H1 (cell line): Measurements from ENCODE around the gene COA5. TPM values are rescaled to one million over a fixed set of nuclear protein-coding genes. Genes with fewer than 3 reads are reported as not detected.

ENCODE experiments used
- ATF2 ChIP-seq: IDR thresholded peaks from 2 replicates; pipeline ENCODE4 v1.6.1; 2012; ENCODE audit warnings: low read length, inconsistent platforms
- CBX5 ChIP-seq: fragments of 300-800, 300-1000 bp; sonication (generic); IDR thresholded peaks from 2 replicates; pipeline ENCODE4 v1.7.1; 2016; ENCODE audit warnings: antibody characterized with exemption, low read length, low read depth
- CEBPB ChIP-seq: IDR thresholded peaks from 2 replicates; pipeline ENCODE4 v1.6.1; 2012; ENCODE audit warnings: low read depth, low read length
- CREB1 ChIP-seq: IDR thresholded peaks from 2 replicates; pipeline ENCODE4 v1.6.1; 2012; ENCODE audit warnings: inconsistent platforms
- CTCF ChIP-seq, 3 experiments: IDR thresholded peaks; 1 replicate in 2 of 3; 2 replicates in 1 of 3; pipeline versions ENCODE4 v1.5.1 to v1.6.1; 2011; ENCODE audit warnings: low read length in 3 of 3, mild to moderate bottlenecking in 3 of 3, inconsistent platforms in 2 of 3, low read depth in 1 of 3, moderate library complexity in 1 of 3; ENCODE audit not compliant: insufficient read depth in 1 of 3; ENCODE audit errors: control extremely low read depth in 1 of 3
- JUND ChIP-seq: IDR thresholded peaks from 2 replicates; pipeline ENCODE4 v1.6.1; 2011; ENCODE audit warnings: mild to moderate bottlenecking, improper control_type of control experiment, low read length
- polyA plus RNA-seq, 7 experiments: library from polyadenylated mRNA; depleted of rRNA in 3 of 7; stranded (reverse) in 5 of 7; unstranded in 2 of 7; fragments of >200 nt in 5 of 7; fragments of 200-250 nt in 2 of 7; gene quantifications; 1 replicate in 5 of 7; 2 replicates in 1 of 7; 4 replicates in 1 of 7; pipeline versions ENCODE4 v1.2.1 to v1.2.3, GENCODE V29; 2011 to 2013; ENCODE audit warnings: missing spikeins in 2 of 7, mixed read lengths in 2 of 7
- total RNA-seq: library from RNA; stranded (reverse); fragmentation: NEBNext Ultra II Directional; extraction: Animal tissue kit (Norgen Biotek cat#: 25700); gene quantifications from 2 replicates; pipeline ENCODE4 v1.2.1, GENCODE V29; 2021

The COA5 gene
- total and polyA plus RNA-seq, 2 of the 8 experiments (the other 6 are each of a cell fraction or from before 2014, with no cell fraction given), result 20.3 to 24.7 TPM

- TF ChIP-seq ATF2 (no peak), CEBPB (no peak), CBX5 (no peak), JUND (no peak), CREB1 (0 out of 2 replicates have a peak, but pooled peaks have one; percentile 19), CTCF (IDR thresholded peaks at IDR 0.05; ENCODE audit: control extremely low read depth in 1 of 3, insufficient read depth in 1 of 3, low read depth in 1 of 3, low read length in 3 of 3) (peak; percentile 70 to 92 (median 80))
- TF ChIP-seq, all 59 proteins: peak for 4
Observed at GRCh38 chr2:98634406-98635092, 26.2 kb upstream of the COA5 start (continued).
